ENCODE measurements around the gene MYCN.

The MYCN gene

DNA sequence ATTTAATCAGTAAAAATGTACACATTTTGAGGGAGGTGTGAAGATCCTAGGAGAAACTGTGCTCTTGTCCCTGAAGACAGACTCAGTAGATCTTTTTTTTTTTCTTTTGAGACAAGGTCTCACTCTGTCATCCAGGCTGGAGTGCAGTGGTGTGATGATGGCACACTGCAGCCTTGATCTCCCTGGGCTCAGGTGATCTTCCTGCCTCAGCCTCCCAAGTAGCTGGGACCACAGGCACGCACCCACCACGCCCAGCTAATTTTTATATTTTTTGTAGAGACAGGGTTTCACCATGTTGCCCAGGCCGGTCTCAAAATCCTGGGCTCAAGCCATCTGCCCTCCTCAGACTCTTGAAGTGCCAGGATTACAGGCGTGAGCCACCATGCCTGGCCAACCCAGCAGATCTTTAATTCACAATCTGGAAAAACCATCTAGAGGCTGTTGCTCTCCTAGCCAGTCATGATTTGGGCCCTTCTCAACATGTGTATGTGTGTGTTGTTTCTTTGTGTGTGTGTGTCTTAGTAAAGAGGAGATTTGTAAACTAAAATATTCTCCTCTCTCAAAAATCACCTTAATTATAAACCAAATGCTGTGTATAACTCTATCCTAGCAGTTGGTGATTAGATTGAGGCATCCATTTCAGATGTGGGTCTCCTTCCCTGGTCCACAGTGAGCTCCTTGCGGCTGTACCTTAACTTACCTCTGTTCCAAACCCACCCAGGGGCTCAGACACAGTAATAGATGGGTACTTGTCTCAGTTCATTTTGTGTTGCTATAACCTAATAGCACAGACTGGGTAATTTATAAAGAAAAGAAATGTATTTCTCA lies 3.9 kb upstream of the MYCN start:
- Histone ChIP-seq H3K4me1 (ENCODE audit: control insufficient read depth, insufficient read depth, low read length) (peaks cover 4% of the 10 kb centered on the region), H3K4me3 (ENCODE audit: low read length) (no peak overlapping the region), H3K27me3 (ENCODE audit: control insufficient read depth, insufficient read depth, low read length) (no peaks in the 10 kb centered on the region), H3K36me3 (ENCODE audit: control insufficient read depth, insufficient read depth, low read length) (no peaks in the 10 kb centered on the region), H3K27ac (ENCODE audit: low read depth, low read length) (no peak overlapping the region), H3K9ac (ENCODE audit: low read length) (no peak overlapping the region)

DNA sequence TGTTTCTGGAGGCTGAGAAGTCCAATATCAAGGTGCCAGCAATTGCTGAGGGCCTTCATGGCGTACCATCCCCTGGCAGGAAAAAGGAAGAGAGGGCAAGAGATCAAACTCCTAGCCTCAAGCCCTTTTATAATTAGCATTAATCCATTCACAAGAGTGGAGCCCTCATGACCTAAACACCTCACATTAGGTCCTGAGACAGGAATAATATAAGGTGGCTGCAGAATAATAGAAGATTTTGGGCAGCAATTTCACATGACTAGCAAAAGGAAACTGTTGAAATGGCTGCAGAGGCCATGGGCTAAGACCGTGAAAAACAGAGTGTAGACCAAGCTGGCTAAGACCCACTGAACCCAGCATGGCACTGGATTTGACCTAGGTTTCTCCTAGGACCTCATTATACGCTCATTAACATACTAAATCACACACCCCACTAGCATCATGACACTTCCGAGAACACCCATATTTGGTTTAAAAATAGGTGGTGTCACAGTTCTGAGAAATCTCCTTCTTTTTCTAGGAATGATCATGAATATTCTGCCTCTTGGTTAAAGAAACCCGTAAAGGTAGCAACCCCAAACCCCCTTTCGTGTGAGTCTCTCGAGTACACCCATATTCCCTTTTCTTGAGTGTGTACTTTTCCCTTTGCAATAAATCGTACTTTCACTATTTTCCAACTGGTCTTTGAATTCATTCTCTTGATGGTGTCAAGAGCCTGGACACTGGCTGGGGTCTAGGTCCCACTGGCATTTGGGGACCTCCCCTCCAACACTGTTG lies 3.1 kb upstream of the MYCN start:
- no peak overlapping the region for H3K4me3 ChIP-seq (ENCODE audit: low read length)
- no peaks in the 10 kb centered on the region for H3K36me3 ChIP-seq (ENCODE audit: control insufficient read depth, insufficient read depth, low read length)
- H3K4me1 ChIP-seq (ENCODE audit: control insufficient read depth, insufficient read depth, low read length) = peaks cover 4% of the 10 kb centered on the region
- H3K27ac ChIP-seq (ENCODE audit: low read depth, low read length) = no peak overlapping the region
- H3K9ac ChIP-seq (ENCODE audit: low read length) = no peak overlapping the region
- no peaks in the 10 kb centered on the region for H3K27me3 ChIP-seq (ENCODE audit: control insufficient read depth, insufficient read depth, low read length)

DNA sequence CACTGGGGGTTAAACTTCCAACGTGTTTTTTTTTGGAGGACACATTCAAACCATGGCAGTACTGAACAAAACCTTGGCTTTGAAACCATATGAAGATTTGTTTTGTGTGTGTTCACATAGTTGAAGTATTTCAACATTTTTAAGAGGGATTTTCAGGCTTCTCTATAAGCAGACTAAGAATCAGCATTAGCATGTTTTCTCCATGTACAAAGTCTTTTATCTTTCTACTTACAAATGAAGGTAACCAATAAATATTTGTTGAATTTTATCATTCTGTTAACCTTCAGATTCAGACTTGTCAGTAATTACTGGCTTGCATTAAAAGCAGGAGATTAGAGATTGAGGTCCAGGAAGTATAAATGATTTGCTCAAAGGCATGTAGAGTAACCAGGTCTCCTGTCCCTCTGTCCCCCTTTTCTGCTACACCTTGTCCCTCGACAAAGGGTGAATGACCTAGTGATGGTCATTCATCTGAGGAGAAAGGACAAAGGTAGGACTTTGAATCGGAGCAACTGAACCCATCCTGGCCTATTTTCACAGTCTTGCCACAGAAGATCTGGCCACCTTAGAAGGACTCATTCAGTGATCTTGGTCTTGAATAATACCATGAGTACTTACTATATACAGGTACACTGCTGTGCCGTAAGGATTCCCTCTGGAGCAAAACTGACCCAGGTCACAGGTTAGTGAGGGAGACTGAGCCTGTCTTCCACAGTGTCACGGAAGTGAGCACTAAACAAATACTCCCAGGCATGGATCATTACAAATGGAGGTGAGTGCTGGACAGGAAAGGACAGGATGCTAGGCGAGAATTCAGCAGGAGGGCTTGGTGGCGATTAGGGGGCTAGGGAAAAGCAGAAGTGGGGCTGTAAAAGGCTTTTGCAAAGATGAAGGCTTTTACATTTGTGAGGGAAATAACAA lies 2.2 kb upstream of the MYCN start:
- Histone ChIP-seq H3K4me3 (ENCODE audit: low read length) (no peak overlapping the region), H3K4me1 (ENCODE audit: control insufficient read depth, insufficient read depth, low read length) (peaks cover 4% of the 10 kb centered on the region), H3K27ac (ENCODE audit: low read depth, low read length) (no peak overlapping the region), H3K27me3 (ENCODE audit: control insufficient read depth, insufficient read depth, low read length) (peaks cover 3% of the 10 kb centered on the region), H3K36me3 (ENCODE audit: control insufficient read depth, insufficient read depth, low read length) (no peaks in the 10 kb centered on the region), H3K9ac (ENCODE audit: low read length) (no peak overlapping the region)

DNA sequence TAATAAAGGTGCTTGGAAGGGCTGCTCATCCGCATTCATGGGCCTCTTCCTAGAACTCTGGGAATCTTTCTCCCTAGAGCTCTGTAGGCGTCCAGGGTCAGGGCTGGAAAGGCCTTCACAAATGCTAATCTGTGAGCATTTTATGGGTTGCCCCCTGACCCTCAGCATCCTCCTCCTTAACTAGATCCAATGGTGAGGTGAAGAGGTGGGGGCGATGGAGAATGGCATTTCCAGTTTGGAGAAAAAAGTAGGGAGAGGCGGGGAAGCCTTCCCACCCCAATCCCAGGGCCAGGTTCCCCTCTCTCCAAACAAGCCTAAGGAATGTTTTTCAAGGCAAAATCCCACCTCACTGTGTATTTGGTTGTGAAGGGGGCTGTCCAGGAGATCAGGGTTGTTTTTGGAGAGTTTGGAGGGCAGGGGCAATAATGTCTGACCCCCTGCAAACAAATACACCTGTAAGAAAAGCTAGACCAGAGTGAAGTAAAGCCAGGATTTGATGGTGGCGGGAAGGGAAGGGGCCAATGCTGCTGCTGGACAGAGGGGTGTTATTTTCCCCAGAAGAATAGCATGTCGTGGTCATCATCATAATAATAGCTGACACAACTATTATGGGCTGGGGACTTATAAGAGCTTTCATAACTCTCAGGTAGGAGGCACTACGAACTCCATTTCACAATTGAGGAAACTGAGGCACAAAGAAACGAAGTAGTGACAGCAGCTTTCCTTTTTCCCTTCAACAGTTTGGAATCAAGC lies 1.4 kb upstream of the MYCN start:
- Histone ChIP-seq H3K27ac (ENCODE audit: low read depth, low read length) (no peak overlapping the region), H3K27me3 (ENCODE audit: control insufficient read depth, insufficient read depth, low read length) (peaks cover 3% of the 10 kb centered on the region), H3K4me1 (ENCODE audit: control insufficient read depth, insufficient read depth, low read length) (peaks cover 4% of the 10 kb centered on the region), H3K36me3 (ENCODE audit: control insufficient read depth, insufficient read depth, low read length) (no peaks in the 10 kb centered on the region), H3K4me3 (ENCODE audit: low read length) (peak overlapping the region; percentile 73), H3K9ac (ENCODE audit: low read length) (no peak overlapping the region)

DNA sequence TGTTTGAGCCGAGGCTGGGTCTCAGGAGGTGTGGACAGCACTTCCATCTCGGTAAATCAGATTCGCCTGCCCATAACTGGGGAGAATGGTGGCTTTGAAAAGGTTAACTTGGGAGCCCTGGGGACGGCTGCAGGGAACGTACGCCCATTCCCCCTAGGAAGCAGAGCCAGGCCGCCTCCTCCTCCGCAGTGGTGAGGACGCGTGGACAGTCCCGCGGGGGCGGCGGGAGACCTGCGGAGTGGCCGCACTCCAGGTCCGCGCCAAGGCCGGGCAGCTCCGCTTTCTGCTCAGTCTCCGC lies 845 bp upstream of the MYCN start:
- no peak overlapping the region for H3K9ac ChIP-seq (ENCODE audit: low read length)
- peaks cover 3% of the 10 kb centered on the region for H3K27me3 ChIP-seq (ENCODE audit: control insufficient read depth, insufficient read depth, low read length)

DNA sequence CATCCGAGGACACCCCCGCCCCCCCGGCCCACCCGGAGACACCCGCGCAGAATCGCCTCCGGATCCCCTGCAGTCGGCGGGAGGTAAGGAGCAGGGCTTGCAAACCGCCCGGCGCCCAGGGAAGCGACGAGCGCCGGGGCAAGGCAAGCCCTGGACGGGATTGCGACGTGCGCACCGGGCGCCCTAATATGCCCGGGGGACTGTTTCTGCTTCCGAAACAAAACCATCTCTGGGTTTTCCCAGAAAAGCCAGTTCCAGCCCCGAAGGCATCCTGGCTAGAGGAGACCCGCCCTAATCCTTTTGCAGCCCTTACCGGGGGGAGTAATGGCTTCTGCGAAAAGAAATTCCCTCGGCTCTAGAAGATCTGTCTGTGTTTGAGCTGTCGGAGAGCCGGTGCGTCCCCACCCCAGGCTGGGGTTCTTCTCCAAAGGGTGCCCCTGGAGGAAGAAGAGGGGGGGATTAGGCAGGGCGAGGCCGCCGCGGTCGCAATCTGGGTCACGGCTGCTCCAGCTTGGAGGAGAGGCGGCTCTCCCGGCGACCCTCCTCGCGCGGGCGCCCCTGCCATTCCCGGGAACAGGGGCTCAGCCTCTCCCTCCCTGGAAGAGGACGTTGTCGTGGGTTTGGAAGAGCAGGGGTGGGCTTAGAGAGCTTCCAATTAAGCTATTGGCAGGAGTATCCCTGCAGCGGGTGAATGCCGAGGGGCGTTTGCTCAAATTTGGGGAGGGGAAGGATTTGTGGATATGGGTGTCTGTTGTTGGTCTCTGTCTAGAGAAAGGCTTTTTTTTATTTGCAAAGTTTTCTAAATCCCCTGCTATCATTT lies 521 bp downstream of the MYCN start:
- Histone ChIP-seq H3K4me1 (ENCODE audit: control insufficient read depth, insufficient read depth, low read length) (peaks cover 4% of the 10 kb centered on the region), H3K4me3 (ENCODE audit: low read length) (peak overlapping the region; percentile 62), H3K27ac (ENCODE audit: low read depth, low read length) (no peak overlapping the region), H3K36me3 (ENCODE audit: control insufficient read depth, insufficient read depth, low read length) (no peaks in the 10 kb centered on the region), H3K9ac (ENCODE audit: low read length) (no peak overlapping the region), H3K27me3 (ENCODE audit: control insufficient read depth, insufficient read depth, low read length) (peaks cover 3% of the 10 kb centered on the region)

More for the DNA sequence above, 845 bp upstream of the MYCN start:
- Histone ChIP-seq H3K36me3 (ENCODE audit: control insufficient read depth, insufficient read depth, low read length) (no peaks in the 10 kb centered on the region), H3K27ac (ENCODE audit: low read depth, low read length) (no peak overlapping the region), H3K4me3 (ENCODE audit: low read length) (peak overlapping the region; percentile 73), H3K4me1 (ENCODE audit: control insufficient read depth, insufficient read depth, low read length) (peaks cover 4% of the 10 kb centered on the region)

DNA sequence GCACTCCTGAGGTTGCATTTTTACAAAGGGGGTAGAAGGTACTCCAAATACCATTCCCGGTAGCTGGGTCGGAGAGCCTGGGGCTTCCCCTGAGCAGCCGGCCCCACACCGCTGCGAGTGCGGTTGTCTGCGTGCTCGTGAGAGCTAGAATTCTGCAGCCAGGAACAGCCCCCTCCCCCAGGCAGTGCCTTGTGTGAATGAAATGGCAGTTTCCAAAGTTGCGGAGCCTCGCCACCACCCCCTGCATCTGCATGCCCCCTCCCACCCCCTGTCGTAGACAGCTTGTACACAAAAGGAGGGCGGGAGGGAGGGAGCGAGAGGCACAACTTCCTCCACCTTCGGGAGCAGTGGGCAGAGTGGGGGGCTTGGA lies 1.1 kb downstream of the MYCN start:
- Histone ChIP-seq H3K36me3 (ENCODE audit: control insufficient read depth, insufficient read depth, low read length) (no peaks in the 10 kb centered on the region), H3K4me1 (ENCODE audit: control insufficient read depth, insufficient read depth, low read length) (peaks cover 4% of the 10 kb centered on the region), H3K4me3 (ENCODE audit: low read length) (peak overlapping the region; percentile 63), H3K27ac (ENCODE audit: low read depth, low read length) (no peak overlapping the region), H3K27me3 (ENCODE audit: control insufficient read depth, insufficient read depth, low read length) (peaks cover 3% of the 10 kb centered on the region), H3K9ac (ENCODE audit: low read length) (no peak overlapping the region)

DNA sequence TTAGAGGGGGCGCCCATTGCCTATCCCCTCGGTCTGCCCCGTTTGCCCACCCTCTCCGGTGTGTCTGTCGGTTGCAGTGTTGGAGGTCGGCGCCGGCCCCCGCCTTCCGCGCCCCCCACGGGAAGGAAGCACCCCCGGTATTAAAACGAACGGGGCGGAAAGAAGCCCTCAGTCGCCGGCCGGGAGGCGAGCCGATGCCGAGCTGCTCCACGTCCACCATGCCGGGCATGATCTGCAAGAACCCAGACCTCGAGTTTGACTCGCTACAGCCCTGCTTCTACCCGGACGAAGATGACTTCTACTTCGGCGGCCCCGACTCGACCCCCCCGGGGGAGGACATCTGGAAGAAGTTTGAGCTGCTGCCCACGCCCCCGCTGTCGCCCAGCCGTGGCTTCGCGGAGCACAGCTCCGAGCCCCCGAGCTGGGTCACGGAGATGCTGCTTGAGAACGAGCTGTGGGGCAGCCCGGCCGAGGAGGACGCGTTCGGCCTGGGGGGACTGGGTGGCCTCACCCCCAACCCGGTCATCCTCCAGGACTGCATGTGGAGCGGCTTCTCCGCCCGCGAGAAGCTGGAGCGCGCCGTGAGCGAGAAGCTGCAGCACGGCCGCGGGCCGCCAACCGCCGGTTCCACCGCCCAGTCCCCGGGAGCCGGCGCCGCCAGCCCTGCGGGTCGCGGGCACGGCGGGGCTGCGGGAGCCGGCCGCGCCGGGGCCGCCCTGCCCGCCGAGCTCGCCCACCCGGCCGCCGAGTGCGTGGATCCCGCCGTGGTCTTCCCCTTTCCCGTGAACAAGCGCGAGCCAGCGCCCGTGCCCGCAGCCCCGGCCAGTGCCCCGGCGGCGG lies 1.7 kb downstream of the MYCN start:
- peak overlapping the region; percentile 63 for H3K4me3 ChIP-seq (ENCODE audit: low read length)
- H3K36me3 ChIP-seq (ENCODE audit: control insufficient read depth, insufficient read depth, low read length) = no peaks in the 10 kb centered on the region
- no peak overlapping the region for H3K9ac ChIP-seq (ENCODE audit: low read length)
- peaks cover 3% of the 10 kb centered on the region for H3K27me3 ChIP-seq (ENCODE audit: control insufficient read depth, insufficient read depth, low read length)
- no peak overlapping the region for H3K27ac ChIP-seq (ENCODE audit: low read depth, low read length)
- H3K4me1 ChIP-seq (ENCODE audit: control insufficient read depth, insufficient read depth, low read length) = peaks cover 4% of the 10 kb centered on the region

DNA sequence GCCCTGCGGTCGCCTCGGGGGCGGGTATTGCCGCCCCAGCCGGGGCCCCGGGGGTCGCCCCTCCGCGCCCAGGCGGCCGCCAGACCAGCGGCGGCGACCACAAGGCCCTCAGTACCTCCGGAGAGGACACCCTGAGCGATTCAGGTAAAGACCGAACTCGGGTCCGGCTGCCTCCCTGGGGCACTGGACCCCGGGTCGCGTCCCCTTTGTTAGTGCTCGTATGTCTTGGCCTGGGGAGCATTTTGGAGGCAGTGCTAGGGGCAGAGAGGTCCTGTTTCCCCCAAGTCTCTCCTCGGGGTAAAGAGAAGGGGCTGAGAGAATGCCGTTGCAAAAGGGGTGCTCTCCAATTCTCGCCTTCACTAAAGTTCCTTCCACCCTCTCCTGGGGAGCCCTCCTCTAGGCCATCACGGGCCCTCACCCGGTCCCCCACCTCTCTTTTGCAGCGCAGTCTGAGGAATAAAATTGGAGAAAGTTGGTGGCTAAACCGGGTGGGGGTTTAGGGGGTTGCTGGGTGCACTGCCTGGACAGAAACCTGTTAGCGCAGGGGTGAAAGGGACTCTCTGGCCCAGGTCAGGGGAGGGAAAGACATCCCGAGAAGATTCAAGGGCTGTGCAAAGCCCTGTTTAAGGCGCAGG lies 2.5 kb downstream of the MYCN start:
- H3K27me3 ChIP-seq (ENCODE audit: control insufficient read depth, insufficient read depth, low read length) = peaks cover 3% of the 10 kb centered on the region
- H3K4me1 ChIP-seq (ENCODE audit: control insufficient read depth, insufficient read depth, low read length) = peaks cover 4% of the 10 kb centered on the region
- H3K4me3 ChIP-seq (ENCODE audit: low read length) = peak overlapping the region; percentile 21
- H3K9ac ChIP-seq (ENCODE audit: low read length) = no peak overlapping the region
- no peaks in the 10 kb centered on the region for H3K36me3 ChIP-seq (ENCODE audit: control insufficient read depth, insufficient read depth, low read length)
- H3K27ac ChIP-seq (ENCODE audit: low read depth, low read length) = no peak overlapping the region

DNA sequence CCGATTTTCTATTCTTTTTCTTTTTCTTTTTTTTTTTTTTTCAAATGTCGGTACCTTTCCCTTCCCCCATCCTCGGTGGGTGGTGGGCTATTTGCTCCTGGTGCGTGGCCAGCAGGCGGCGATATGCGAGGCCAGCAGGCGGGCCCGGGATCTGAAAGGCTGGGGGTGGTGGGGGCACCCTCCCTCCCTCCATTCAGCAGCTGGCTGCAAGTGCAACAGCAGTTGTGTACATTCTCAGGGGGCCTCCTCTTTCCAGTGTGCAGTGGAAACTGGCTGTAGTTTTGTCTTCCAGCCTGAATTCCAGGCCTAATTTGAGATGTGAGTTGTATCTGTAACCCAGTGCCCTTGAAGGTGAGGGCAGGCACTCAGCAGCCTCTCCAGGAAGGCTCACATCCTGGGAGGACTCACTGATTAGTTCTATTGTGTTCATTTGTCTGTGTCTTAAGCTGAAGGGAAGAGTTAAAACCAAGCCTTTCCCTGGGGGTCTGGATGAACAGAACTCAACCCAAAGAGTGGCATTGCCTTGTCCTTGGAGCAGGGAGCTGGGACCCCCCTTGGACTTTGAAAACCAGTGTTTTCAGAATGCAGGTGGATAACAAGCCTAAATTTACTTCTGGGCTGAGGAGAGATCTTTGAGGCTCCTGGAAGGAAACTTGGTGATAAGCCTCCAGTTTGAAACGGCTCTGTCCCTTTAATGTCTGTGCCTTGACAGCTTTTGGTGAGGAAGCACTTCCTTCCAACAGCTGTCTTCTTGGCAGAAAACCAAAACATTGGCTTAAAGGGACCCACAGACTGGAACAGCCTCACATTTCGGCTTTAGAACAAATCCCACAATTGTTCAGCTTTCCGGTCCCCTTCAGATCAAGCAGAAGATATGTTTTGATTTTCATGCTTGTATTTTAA lies 3.3 kb downstream of the MYCN start:
- Histone ChIP-seq H3K4me3 (ENCODE audit: low read length) (peak overlapping the region; percentile 21), H3K27me3 (ENCODE audit: control insufficient read depth, insufficient read depth, low read length) (peaks cover 3% of the 10 kb centered on the region), H3K27ac (ENCODE audit: low read depth, low read length) (no peak overlapping the region), H3K4me1 (ENCODE audit: control insufficient read depth, insufficient read depth, low read length) (peaks cover 4% of the 10 kb centered on the region), H3K36me3 (ENCODE audit: control insufficient read depth, insufficient read depth, low read length) (no peaks in the 10 kb centered on the region), H3K9ac (ENCODE audit: low read length) (no peak overlapping the region)

Data from rectal smooth muscle tissue (tissue), 1 donor.